HG02870 (cell line): ENCODE results near the gene GCHFR.
A peak's percentile ranks its signal among the peaks of the same experiment; 100 is the strongest.

Experiments used
- ATAC-seq: cut with Tn5 transposase; IDR thresholded peaks from one replicate; pipeline ENCODE4 v1.9.1; 2021; ENCODE audit warnings: mild to moderate bottlenecking, moderate library complexity; ENCODE audit not compliant: unreplicated experiment

GCHFR gene

GRCh38 chr15:40775740-40776536 lies 12.1 kb downstream of the GCHFR start:
- no peak for ATAC-seq

- ATAC-seq: no peak
Measured at GRCh38 chr15:40776537-40777141, 12.8 kb downstream of the GCHFR start.

- ATAC-seq: no peak
Measured at GRCh38 chr15:40782609-40783227, 18.9 kb downstream of the GCHFR start.

- ATAC-seq: no peak
Measured at GRCh38 chr15:40785164-40785563, 21.3 kb downstream of the GCHFR start.

- no peak for ATAC-seq
Measured at GRCh38 chr15:40785814-40786213, 21.9 kb downstream of the GCHFR start.

GRCh38 chr15:40787344-40787841 lies 23.5 kb downstream of the GCHFR start:
- no peak for ATAC-seq

- no peak for ATAC-seq
Measured at GRCh38 chr15:40787991-40788390, 24.1 kb downstream of the GCHFR start.

GRCh38 chr15:40789119-40789518 lies 25.3 kb downstream of the GCHFR start:
- ATAC-seq: no peak

GRCh38 chr15:40789999-40790398 lies 26.1 kb downstream of the GCHFR start:
- ATAC-seq: no peak

- no peak for ATAC-seq
Measured at GRCh38 chr15:40790718-40791117, 26.9 kb downstream of the GCHFR start.

- ATAC-seq: no peak
Measured at GRCh38 chr15:40792394-40792793, 28.5 kb downstream of the GCHFR start.

GRCh38 chr15:40793216-40793989 lies 29.5 kb downstream of the GCHFR start:
- ATAC-seq: no peak

- ATAC-seq: no peak
Measured at GRCh38 chr15:40796041-40796440, 32.2 kb downstream of the GCHFR start.

- ATAC-seq: no peak
Measured at GRCh38 chr15:40796512-40796911, 32.6 kb downstream of the GCHFR start.

GRCh38 chr15:40799523-40799922 lies 35.7 kb downstream of the GCHFR start:
- no peak for ATAC-seq

- ATAC-seq: no peak
Measured at GRCh38 chr15:40803076-40803475, 39.2 kb downstream of the GCHFR start.

- no peak for ATAC-seq
Measured at GRCh38 chr15:40803688-40804087, 39.8 kb downstream of the GCHFR start.

- ATAC-seq: no peak
Measured at GRCh38 chr15:40806672-40807027, 42.8 kb downstream of the GCHFR start.

GRCh38 chr15:40807028-40807887 lies 43.4 kb downstream of the GCHFR start, which contains the start of the genes DNAJC17 and ZFYVE19:
Gene DNAJC17, minus strand, starts transcription at chr15:40807473. Its CDS starts 27 bp downstream, at chr15:40807446.
Gene ZFYVE19, plus strand, starts transcription at chr15:40807089. Its CDS starts 501 bp downstream, at chr15:40807590.
- ATAC-seq: peak; percentile 93

GRCh38 chr15:40807888-40808461 lies 44.1 kb downstream of the GCHFR start:
- ATAC-seq: no peak
